HEK293T (cell line): ENCODE measurements around the gene UBR1.

Experiments
- LEF1 ChIP-seq: fragments of 450-650 bp; IDR thresholded peaks from 2 replicates; pipeline ENCODE4 v1.6.1; 2017; ENCODE audit warnings: mild to moderate bottlenecking, borderline replicate concordance
- NFRKB ChIP-seq: fragments of 450-650 bp; IDR thresholded peaks from 2 replicates; pipeline ENCODE4 v1.6.1; 2016; ENCODE audit warnings: mild to moderate bottlenecking, moderate library complexity
- PKNOX1 ChIP-seq: fragments of 450-650 bp; IDR thresholded peaks from 2 replicates; pipeline ENCODE4 v1.6.1; 2016

GRCh38 chr15:43081283-43081682, 24.6 kb downstream of the UBR1 start:
- TF ChIP-seq NFRKB: no peak
- TF ChIP-seq LEF1: no peak
- no peak for TF ChIP-seq PKNOX1
